Parathyroid adenoma (tissue), 2 donors: ENCODE data around the gene ZNF700.
"Not testable (repeated sequence)": the region's sequence is repeated elsewhere in the genome, so short reads cannot be mapped to it uniquely, and the experiment has no call there.

Experiments used
- H2AFZ ChIP-seq: fragments of 300-600 bp; sonication (generic); one replicate; pipeline ENCODE4 v1.7.0; 2017; ENCODE audit warnings: antibody characterized with exemption, mild to moderate bottlenecking
- H3K27ac ChIP-seq: fragments of 300-600 bp; sonication (generic); one replicate; pipeline ENCODE4 v1.7.0; 2017
- H3K27me3 ChIP-seq: fragments of 300-600 bp; sonication (generic); one replicate; pipeline ENCODE4 v1.7.0; 2017; ENCODE audit warnings: low read length; ENCODE audit not compliant: control insufficient read depth, insufficient read depth
- H3K36me3 ChIP-seq: fragments of 300-600 bp; sonication (generic); one replicate; pipeline ENCODE4 v1.7.0; 2017; ENCODE audit warnings: low read length; ENCODE audit not compliant: control insufficient read depth, insufficient read depth
- H3K4me1 ChIP-seq: fragments of 300-600 bp; sonication (generic); one replicate; pipeline ENCODE4 v1.7.0; 2017; ENCODE audit warnings: control low read depth
- H3K4me2 ChIP-seq: fragments of 300-600 bp; sonication (generic); one replicate; pipeline ENCODE4 v1.7.0; 2017; ENCODE audit warnings: low read length
- H3K4me3 ChIP-seq: fragments of 300-600 bp; sonication (generic); one replicate; pipeline ENCODE4 v1.7.0; 2017; ENCODE audit warnings: low read depth, low read length
- H3K79me2 ChIP-seq: fragments of 300-600 bp; sonication (generic); one replicate; pipeline ENCODE4 v1.7.0; 2017; ENCODE audit warnings: control low read depth
- H3K9ac ChIP-seq: fragments of 300-600 bp; sonication (generic); one replicate; pipeline ENCODE4 v1.7.0; 2017; ENCODE audit warnings: mild to moderate bottlenecking
- H3K9me3 ChIP-seq: fragments of 300-600 bp; sonication (generic); one replicate; pipeline ENCODE4 v1.7.0; 2017; ENCODE audit warnings: low read length; ENCODE audit not compliant: control insufficient read depth
- TF ChIP-seq, protein P1 (sequence below): fragments of 300-600 bp; sonication (generic); IDR thresholded peaks from one replicate; pipeline ENCODE4 v1.7.0; 2017; ENCODE audit warnings: antibody characterized with exemption, mild to moderate bottlenecking
- donor health status: primary hyperparathyroidism.

Gene ZNF700

GRCh38 chr19:11921852-11922495, 2.9 kb upstream of the ZNF700 start:
- H3K4me2 ChIP-seq: no peak overlapping the region
- H3K79me2 ChIP-seq: peaks cover 10% of the 10 kb centered on the region
- H3K36me3 ChIP-seq: no peaks in the 10 kb centered on the region
- no peak overlapping the region for H3K9ac ChIP-seq
- H3K27me3 ChIP-seq: no peaks in the 10 kb centered on the region
- TF ChIP-seq, protein P1, sequence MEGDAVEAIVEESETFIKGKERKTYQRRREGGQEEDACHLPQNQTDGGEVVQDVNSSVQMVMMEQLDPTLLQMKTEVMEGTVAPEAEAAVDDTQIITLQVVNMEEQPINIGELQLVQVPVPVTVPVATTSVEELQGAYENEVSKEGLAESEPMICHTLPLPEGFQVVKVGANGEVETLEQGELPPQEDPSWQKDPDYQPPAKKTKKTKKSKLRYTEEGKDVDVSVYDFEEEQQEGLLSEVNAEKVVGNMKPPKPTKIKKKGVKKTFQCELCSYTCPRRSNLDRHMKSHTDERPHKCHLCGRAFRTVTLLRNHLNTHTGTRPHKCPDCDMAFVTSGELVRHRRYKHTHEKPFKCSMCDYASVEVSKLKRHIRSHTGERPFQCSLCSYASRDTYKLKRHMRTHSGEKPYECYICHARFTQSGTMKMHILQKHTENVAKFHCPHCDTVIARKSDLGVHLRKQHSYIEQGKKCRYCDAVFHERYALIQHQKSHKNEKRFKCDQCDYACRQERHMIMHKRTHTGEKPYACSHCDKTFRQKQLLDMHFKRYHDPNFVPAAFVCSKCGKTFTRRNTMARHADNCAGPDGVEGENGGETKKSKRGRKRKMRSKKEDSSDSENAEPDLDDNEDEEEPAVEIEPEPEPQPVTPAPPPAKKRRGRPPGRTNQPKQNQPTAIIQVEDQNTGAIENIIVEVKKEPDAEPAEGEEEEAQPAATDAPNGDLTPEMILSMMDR: no peak
- no peak overlapping the region for H2AFZ ChIP-seq
- no peak overlapping the region for H3K4me3 ChIP-seq
- no peak overlapping the region for H3K27ac ChIP-seq
- no peaks in the 10 kb centered on the region for H3K9me3 ChIP-seq
- H3K4me1 ChIP-seq: peaks cover 16% of the 10 kb centered on the region

- Histone ChIP-seq H2AFZ (peak overlapping the region; percentile 97), H3K4me2 (peak overlapping the region; percentile 85), H3K27ac (peak overlapping the region; percentile 96), H3K4me3 (peak overlapping the region; percentile 98), H3K79me2 (peaks cover 13% of the 10 kb centered on the region), H3K9ac (peak overlapping the region; percentile 70), H3K4me1 (peaks cover 12% of the 10 kb centered on the region)
- not testable (repeated sequence) for H3K36me3 ChIP-seq, H3K27me3 ChIP-seq, H3K9me3 ChIP-seq
These were observed 812 bp downstream of the ZNF700 start for GRCh38 chr19:11925651-11926187.

DNA sequence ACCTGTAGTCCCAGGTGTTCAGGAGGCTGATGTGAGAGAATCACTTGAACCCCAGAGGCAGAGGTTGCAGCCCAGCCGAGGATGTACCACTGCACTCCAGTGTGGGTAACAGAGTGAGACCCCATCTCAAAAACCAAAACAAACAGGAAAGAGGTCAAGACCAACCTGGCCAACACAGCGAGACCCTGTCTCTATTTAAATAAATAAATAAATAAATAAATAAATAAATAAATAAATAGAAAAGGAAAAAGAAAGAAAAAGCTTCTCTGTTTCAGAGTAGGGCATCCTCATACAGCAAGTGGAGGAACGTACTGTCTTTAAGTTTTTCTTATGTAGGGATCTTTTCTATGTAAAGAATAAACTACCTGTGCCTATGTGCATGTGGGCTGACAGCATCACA, 2.3 kb downstream of the ZNF700 start:
- H2AFZ ChIP-seq: no peak overlapping the region
- H3K36me3 ChIP-seq: no peaks in the 10 kb centered on the region
- no peaks in the 10 kb centered on the region for H3K9me3 ChIP-seq
- H3K9ac ChIP-seq: no peak overlapping the region
- peaks cover 20% of the 10 kb centered on the region for H3K4me1 ChIP-seq
- no peak overlapping the region for H3K27ac ChIP-seq
- TF ChIP-seq, protein P1: no peak
- peak overlapping the region; percentile 2 for H3K4me3 ChIP-seq
- H3K4me2 ChIP-seq: peak overlapping the region; percentile 22
- H3K27me3 ChIP-seq: no peaks in the 10 kb centered on the region
- H3K79me2 ChIP-seq: peaks cover 13% of the 10 kb centered on the region

DNA sequence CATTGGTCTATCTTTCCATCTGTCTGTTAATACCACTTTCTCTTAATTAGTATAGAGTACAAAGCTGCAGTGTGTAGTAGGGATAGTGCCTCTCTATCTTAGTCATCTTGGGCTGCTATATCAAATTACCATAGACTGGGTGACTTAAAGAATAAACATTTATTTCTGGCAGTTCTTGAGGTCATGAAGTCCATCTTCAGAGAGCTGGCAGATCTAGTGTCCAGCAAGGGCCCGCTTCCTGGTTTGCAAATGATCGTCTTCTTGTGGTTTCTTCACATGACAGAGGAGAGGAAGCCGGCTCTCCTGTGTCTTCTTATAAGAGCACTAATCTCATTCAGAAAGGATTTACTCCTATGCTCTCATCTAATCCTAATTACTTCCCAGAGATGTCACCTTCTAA, 6.1 kb downstream of the ZNF700 start:
- no peaks in the 10 kb centered on the region for H3K27me3 ChIP-seq
- TF ChIP-seq, protein P1: no peak
- no peaks in the 10 kb centered on the region for H3K9me3 ChIP-seq
- no peak overlapping the region for H3K9ac ChIP-seq
- H3K27ac ChIP-seq: peak overlapping the region; percentile 55
- H3K79me2 ChIP-seq: peaks cover 32% of the 10 kb centered on the region
- no peaks in the 10 kb centered on the region for H3K36me3 ChIP-seq
- H3K4me1 ChIP-seq: peaks cover 11% of the 10 kb centered on the region
- H3K4me3 ChIP-seq: no peak overlapping the region
- H2AFZ ChIP-seq: no peak overlapping the region
- H3K4me2 ChIP-seq: peak overlapping the region; percentile 42

GRCh38 chr19:11931513-11931912, 6.6 kb downstream of the ZNF700 start:
- Histone ChIP-seq H3K4me2 (peak overlapping the region; percentile 42), H3K36me3 (no peaks in the 10 kb centered on the region), H3K4me3 (no peak overlapping the region), H3K27ac (peak overlapping the region; percentile 55), H3K79me2 (peaks cover 29% of the 10 kb centered on the region), H2AFZ (no peak overlapping the region), H3K27me3 (no peaks in the 10 kb centered on the region), H3K9me3 (no peaks in the 10 kb centered on the region), H3K9ac (no peak overlapping the region), H3K4me1 (peaks cover 9% of the 10 kb centered on the region)
- TF ChIP-seq, protein P1: no peak

GRCh38 chr19:11935829-11936228, 10.9 kb downstream of the ZNF700 start:
- not testable (repeated sequence) for H3K9ac ChIP-seq, H3K4me3 ChIP-seq, H2AFZ ChIP-seq, H3K4me1 ChIP-seq, H3K4me2 ChIP-seq, H3K36me3 ChIP-seq, H3K27me3 ChIP-seq, H3K9me3 ChIP-seq, H3K27ac ChIP-seq
- H3K79me2 ChIP-seq: peaks cover 45% of the 10 kb centered on the region

DNA sequence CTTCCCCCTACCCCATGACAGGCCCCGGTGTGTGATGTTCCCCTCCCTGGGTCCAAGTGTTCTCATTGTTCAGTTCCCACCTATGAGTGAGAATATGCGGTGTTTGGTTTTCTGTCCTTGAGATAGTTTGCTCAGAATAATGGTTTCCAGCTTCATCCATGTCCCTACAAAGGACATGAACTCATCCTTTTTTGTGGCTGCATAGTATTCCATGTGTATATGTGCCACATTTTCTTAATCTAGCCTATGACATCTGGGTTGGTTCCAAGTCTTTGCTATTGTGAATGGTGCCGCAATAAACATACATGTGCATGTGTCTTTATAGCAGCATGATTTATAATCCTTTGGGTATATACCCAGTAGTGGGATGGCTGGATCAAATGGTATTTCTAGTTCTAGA, 13.5 kb downstream of the ZNF700 start:
- not testable (repeated sequence) for H3K27me3 ChIP-seq, H3K4me2 ChIP-seq, H3K9ac ChIP-seq, H2AFZ ChIP-seq, H3K27ac ChIP-seq, H3K9me3 ChIP-seq, H3K4me3 ChIP-seq, H3K36me3 ChIP-seq, H3K4me1 ChIP-seq
- H3K79me2 ChIP-seq: peaks cover 57% of the 10 kb centered on the region

GRCh38 chr19:11941361-11941887, 16.5 kb downstream of the ZNF700 start:
- not testable (repeated sequence) for H3K9me3 ChIP-seq, H3K4me2 ChIP-seq, H3K27ac ChIP-seq, H3K4me1 ChIP-seq, H3K4me3 ChIP-seq, H3K27me3 ChIP-seq, H2AFZ ChIP-seq, H3K9ac ChIP-seq, H3K36me3 ChIP-seq
- peaks cover 41% of the 10 kb centered on the region for H3K79me2 ChIP-seq
